ENCODE measurements around the gene PPP4R3B.

The PPP4R3B gene

DNA sequence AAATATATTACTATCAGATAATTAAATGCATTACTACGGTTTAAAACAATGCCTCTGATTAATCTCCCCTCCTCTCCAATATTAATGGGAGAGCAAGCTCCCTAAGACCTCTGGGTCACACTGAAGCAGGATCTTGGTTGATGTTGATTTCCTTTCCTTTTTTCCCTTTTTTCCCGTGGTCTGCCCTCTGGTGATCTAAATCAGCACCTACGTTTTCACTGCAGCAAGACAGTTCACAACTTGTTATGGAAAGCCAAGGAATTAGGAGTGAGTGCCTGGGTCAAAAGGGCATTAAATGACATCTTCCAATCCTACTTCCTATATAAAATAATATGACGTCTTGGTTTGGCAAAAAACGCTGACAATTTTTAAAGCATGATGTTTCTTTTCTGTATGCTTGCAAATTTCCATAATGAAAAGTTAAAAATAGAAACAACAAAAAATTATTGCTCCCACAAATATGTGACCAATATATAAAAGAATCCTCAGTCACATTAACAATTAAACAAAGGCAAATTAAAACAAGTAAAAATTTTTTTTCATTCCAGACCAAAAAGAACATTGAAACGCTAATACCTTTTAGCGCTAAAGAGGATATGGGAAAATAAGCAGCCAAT lies 105.8 kb downstream of the PPP4R3B start:
- peak; percentile 57 for DNase-seq (ENCODE audit: low read depth, low spot score)

DNA sequence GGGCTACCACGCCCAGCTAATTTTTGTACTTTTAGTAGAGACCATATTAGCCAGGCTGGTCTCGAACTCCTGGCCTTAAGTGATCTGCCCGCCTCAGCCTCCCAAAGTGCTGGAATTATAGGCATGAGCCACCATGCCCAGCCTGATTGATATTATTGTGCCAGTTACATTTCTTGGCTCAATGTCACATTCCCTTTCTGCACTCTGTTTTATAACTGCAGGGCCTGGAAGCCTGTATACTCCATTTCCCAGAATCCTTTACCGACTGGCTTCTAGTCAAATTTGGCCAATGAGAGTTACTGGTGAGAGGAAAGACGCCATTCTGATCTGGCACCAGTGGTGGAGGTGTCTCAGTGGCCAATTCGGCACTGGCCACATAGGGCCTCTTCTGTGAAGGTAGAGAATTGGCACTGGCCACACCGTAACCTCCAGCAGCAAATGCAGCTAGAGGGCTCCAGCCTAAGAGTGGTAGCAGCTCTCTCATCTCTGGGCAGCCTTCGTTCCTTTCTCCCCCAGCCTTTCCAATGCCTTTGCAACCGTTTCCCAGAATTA lies 114.8 kb downstream of the PPP4R3B start:
- DNase-seq (ENCODE audit: low read depth, low spot score): no peak

DNA sequence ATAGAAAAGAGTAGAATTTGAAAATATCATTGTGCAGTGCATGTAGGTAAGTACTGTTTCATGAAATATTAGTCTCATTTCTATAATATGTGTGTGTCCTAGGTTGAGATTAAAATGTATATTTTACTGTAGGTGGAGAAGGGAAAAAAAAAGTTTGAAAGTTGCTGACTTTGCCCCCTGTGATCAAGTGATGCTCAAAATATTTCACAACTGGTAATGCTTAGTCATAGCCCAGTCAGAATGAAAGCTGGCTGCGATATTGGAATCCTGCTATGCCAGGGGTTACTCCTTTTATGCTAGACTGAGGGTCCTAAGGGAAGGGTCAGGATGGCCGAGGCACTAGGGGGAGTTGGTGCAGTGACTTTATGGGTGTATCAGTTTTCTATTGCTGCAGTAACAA lies 117.4 kb downstream of the PPP4R3B start:
- DNase-seq (ENCODE audit: low read depth, low spot score): peak; percentile 54

DNA sequence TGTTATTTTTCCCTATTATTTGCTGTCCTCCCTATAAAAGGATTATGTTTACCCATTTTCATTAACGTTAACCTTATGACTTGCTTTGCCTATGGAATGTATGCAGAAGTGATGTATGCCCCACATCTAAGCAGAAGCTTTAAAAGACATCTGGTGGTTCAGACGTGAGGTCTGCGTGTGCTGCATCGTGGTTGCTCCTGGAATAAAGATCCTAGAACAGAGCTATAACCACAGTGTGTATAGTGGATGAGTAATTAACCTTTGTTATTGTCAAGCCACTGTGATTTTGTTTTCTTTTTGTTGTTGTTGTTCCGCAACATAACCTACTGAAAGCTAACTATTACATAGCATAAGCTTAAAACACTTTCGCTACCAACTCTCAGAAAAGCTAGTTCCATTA lies 118.8 kb downstream of the PPP4R3B start:
- DNase-seq (ENCODE audit: low read depth, low spot score): no peak
